ENCODE results near the gene NT5C3B.

The NT5C3B gene

GRCh38 chr17:41813152-41813680 lies 22.8 kb downstream of the NT5C3B start:
- DNase-seq = no peak
- in situ Hi-C loops (cut with MboI; ENCODE audit: low pct_unique_long_range_greater_than_20kb, low sequenced_read_pairs) = no loop called here

- in situ Hi-C loops (cut with MboI; ENCODE audit: low pct_unique_long_range_greater_than_20kb, low sequenced_read_pairs) = no loop called here
- DNase-seq = peak; percentile 79
These were observed 23.5 kb downstream of the NT5C3B start, which contains the start of gene FKBP10 for GRCh38 chr17:41812381-41813151. FKBP10 (plus strand) TSS chr17:41813004; CDS start chr17:41813035, 31 bp downstream.

DNA sequence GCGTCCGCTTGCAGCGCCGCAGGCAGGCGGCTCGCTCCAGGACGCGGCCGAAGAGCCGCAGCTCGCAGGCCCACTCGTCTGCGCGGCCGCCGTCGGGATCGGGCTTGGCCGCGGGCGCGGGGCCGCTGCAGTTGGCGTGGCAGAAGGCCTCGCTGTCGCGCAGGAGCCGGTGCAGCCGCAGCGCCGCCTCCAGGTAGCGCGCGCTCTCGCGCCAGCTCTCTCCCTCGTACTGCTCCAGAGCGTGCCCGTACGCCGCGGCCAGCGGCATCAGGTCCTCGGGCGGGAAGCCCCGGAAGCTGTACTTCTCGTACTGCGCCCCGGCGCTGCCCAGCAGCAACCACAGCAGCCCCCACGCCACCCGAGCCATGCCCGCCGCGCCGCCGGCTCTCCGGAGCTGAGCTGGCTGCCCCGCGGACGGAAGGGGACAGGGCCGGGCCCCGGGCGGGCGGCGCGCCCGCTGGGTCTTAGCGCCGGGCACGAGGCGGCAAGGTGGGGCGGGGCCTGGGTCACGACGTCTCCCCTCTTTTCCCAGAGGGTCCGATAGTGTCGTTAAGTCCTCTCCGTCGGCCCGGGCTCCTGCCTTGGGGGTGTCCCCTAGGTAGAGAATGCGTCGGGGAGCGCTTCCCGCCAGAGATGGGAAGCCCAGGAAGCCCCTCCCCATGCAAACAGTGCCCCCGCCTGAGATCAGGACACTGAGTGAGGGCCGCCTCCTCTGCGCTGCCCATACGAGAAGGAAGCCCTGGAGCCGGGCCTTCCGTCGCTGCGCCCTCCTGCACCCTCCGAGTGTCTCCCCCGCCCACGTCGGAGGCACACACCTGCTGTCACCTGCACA lies 24.3 kb downstream of the NT5C3B start, which contains the start of gene P3H4:
P3H4 (minus strand) TSS at position 401 of the 832 bp plus-strand sequence; CDS start at position 367, 34 bp downstream.
- peak; percentile 88 for DNase-seq
- in situ Hi-C loops (cut with MboI; ENCODE audit: low pct_unique_long_range_greater_than_20kb, low sequenced_read_pairs) = no loop called here

DNA sequence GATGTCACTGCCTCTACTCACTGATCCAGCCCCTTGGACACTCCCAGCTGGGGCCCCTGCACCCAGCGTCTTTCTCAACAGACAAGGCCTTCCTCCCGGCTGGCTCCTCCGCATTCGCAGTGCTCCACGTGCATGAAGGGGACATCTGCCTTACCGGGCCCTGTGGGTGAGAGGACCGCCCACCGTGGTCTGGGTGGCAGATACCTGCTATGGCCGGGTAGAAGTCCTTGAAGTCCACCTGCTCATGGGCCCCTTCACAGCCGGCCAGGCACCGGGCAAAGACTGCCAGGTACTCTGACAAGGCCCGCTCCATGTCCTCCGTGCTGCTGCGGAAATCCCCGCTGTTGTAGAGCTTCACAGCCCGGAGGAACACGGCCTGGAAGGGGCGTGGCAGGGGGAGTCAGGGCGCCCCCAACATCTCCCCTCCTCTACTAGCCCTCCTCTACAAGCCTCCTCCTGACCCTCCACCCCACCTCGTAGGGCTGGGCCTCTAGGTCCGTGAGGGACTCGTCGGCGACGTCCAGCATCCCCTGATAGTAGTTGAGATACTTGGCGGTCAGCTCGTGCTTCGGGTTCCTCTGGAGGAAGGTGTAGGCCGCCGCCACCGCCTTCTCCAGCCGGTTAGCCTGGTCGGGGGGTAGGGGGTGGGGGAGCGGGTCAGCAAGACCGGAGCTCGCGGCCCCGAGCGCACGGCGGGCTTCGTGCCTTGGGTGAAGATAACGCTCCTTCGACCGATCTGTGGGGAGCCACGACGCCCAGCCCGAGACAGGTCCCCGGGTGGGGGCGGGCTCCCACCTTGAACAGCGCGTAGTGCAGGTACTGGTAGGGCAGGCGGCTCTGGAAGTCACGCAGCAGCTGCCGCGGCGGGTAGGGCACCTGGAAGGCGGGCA lies 25.1 kb downstream of the NT5C3B start:
- in situ Hi-C loops (cut with MboI; ENCODE audit: low pct_unique_long_range_greater_than_20kb, low sequenced_read_pairs) = no loop called here
- no peak for DNase-seq

DNA sequence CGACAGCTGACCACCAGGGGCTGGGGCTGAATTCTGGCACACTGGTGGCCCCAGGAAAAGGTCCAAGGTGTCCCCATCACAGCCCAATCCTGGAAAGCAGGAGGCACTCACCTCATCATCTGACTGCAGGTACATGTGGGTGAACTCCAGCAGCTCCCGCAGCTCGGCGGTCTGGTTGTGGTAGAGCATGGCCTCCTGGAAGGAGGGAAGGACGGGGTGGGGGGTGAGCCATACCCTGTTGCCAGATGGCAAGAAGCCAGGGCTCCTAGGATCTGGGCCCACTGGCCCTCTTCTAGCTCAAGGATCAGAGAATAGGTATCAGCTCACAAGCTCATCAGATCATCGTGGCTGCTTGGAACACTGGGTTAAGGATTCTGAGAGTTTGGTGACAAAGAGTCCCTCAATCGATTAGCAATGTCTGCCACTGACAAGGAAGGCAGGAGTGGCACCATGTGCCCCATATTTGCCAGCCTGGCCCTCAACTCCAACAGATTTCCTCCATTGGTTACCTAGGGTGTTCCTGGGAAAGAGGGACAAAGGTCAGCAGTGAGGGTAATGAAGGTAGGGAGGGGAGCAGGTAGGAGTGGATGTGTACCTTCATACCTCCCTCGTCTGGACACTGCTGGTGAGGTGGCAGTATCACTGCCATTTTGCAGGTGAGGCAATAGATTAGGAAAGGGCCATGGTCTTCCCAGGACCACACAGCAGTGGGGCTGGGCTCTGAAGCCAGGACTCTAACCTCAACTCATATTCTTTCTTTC lies 29.2 kb downstream of the NT5C3B start:
- in situ Hi-C loops (cut with MboI; ENCODE audit: low pct_unique_long_range_greater_than_20kb, low sequenced_read_pairs) = no loop called here
- no peak for DNase-seq

DNA sequence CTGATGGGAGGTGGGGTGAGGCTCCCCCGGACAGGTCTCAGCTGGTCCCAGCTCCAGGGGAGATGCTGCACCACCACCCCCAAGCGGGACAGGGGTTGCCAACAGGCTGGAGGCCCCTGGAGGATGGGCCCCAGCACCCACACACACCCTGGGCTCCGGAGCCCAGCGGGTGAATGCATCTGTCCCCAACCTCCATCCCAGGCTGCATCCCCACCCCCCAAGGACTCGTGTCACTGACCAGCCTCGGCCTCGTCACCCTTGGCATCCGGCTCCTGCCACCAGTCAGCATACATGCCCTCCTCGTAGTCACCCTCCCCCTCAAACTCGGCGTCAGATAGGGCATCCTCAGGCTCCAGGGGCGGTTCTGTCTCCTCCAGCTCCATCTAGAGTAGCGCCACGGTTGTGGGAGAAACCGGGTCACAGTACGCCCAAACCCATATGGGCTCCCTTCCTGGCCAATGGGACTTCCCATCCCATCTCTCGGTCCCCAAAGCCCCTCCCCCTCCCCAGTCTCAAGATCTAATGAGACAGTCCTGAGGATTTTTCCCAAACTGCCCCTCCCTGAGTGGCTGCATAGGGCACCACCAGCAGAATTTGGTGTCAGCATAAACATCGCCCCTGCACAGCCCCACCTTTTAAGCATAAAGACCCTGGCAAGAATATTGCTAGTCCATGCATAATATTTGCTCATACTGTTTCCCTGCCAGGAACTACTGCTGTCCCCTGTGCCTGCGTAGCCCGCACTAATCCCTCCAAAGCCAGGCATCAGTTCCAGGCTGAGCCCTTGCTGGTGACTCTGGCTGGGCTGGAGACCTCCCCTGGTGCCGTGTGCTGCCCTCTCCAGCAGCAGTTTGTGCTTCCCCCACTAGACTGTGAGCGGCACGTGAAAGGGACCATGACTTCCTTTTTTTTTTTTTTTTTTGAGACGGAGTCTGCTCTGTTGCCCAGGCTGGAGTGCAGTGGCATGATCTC lies 32.7 kb downstream of the NT5C3B start:
- DNase-seq = peak; percentile 70
- in situ Hi-C loops (cut with MboI; ENCODE audit: low pct_unique_long_range_greater_than_20kb, low sequenced_read_pairs) = no loop called here

- in situ Hi-C loops (cut with MboI; ENCODE audit: low pct_unique_long_range_greater_than_20kb, low sequenced_read_pairs) = no loop called here
- DNase-seq = peak; percentile 80
These were observed 34.4 kb downstream of the NT5C3B start for GRCh38 chr17:41801374-41802271.

DNA sequence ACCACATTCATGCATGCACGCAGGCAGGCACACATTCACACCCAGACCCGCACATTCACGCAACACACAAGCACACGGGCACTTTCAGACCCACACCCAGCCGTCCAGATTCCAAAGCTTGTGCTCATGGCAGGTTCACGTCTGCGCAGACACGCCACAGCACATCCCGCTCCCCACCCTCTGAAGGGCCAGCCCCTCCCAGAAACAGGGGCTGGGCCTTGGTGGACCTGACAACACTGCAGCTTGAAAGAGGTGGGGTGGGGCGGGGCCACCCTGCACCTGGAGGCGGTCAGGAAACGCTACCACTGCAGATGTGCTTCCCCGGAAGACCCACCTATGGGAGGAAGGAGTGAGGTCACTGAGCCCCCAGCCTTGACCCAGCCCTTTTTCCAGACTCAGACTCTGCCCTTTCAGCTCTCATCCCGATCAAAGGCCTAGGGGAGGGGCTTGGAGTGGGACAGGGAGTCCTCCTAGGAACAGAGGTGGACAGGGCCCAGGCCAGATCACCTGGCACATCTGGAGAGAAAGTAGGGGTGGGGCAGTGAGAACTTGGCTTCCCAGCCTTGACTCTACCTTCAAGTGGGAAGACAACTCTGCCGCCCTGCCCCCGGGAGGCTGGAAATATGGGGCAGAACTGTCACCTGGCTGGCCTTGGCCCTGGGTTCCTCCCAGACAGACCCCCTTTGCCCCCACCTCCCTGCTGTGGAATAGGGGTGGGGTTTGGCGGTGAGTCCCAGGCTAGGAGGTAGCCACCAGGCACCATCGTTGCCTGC lies 35.2 kb downstream of the NT5C3B start:
- no peak for DNase-seq
- in situ Hi-C loops (cut with MboI; ENCODE audit: low pct_unique_long_range_greater_than_20kb, low sequenced_read_pairs) = no loop called here

GRCh38 chr17:41799366-41799765 lies 36.7 kb downstream of the NT5C3B start:
- in situ Hi-C loops (cut with MboI; ENCODE audit: low pct_unique_long_range_greater_than_20kb, low sequenced_read_pairs) = no loop called here
- DNase-seq = no peak

DNA sequence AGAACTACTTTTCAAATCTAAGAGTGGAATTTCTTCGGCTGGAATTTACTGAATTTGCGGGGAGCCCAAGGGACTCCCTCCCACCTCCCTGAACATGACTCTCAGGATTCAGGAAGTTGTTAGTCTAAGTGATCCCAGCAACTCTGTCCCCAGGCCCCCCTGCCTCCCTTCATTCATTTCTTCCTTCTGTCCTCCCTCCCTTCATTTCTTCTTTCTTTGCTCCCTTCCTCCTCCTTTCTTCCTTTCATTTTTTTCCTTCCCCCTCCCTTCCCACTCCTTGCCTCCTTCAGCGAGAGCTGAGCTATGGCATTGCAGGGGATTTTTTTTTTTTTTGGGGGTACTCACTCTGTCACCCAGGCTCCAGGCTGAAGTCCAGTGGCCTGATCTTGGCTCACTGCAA lies 38.7 kb downstream of the NT5C3B start:
- no peak for DNase-seq
- in situ Hi-C loops (cut with MboI; ENCODE audit: low pct_unique_long_range_greater_than_20kb, low sequenced_read_pairs) = no loop called here

DNA sequence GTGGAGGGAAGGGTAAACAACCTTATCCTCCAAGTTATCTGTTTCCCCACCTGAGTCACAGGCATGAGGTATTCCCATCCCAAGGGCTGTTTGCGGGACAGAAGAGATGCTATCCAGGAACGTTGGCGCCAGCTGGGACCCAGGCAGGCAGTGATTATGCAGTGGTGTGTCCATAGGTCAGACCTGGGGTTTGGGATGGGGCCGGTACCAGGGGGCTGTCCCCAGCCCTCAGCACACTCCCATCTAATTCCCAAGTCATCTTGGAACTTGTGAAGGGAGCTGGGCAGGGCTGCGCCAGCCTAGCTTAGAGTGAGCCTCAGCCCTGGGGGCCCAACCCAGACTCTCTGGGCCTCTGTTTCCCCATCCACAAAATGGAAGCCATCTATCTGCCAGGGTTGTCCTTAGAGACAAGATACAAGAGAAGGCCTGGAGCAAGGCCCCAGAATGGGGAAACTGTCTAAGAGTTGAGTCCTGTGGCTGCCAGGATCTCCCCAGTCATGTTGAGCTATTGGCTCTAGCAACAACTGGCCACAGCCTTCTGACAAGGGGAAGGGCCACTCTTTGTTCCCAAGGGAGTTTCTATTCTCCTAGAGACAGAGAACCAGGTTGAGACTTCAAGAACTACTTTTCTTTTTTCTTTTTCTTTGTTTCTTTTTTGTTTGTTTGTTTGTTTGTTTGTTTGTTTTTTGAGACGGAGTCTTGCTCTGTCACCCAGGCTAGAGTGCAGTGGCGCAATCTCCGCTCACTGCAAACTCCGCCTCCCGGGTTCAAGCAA lies 39.7 kb downstream of the NT5C3B start:
- in situ Hi-C loops (cut with MboI; ENCODE audit: low pct_unique_long_range_greater_than_20kb, low sequenced_read_pairs) = no loop called here

DNA sequence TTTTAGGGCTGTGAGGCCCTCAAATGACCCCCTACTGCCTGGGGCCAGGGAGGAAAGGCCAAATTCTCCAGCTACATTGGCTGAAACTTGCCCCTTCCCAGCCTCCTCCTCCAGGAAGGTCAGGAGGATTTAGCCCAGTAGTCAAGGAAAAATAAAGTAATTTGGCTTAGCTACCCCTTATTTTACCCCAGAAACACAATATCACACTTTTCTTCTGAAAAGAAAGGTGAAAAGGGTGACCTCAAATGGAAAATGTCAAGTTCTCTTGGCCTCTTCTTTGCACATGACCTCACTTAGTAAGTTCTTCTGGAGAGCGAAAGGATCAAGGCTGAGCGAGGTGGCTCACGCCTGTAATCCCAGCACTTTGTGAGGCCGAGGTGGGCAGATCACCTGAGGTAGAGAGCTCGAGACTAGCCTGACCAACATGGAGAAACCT lies 41.5 kb downstream of the NT5C3B start:
- in situ Hi-C loops (cut with MboI; ENCODE audit: low pct_unique_long_range_greater_than_20kb, low sequenced_read_pairs) = no loop called here
- no peak for DNase-seq

More for the DNA sequence above, 39.7 kb downstream of the NT5C3B start:
- DNase-seq = no peak

- DNase-seq = no peak
These were observed 42.1 kb downstream of the NT5C3B start for GRCh38 chr17:41793784-41794539.

More at GRCh38 chr17:41793784-41794539, 42.1 kb downstream of the NT5C3B start:
- in situ Hi-C loops (cut with MboI; ENCODE audit: low pct_unique_long_range_greater_than_20kb, low sequenced_read_pairs) = no loop called here
